Neural progenitor cell (in vitro differentiated cells): Measurements from ENCODE around the gene TADA2B.

Experiments used
- CTCF ChIP-seq: fragments of 200-600 bp; sonication (generic); IDR thresholded peaks from 2 replicates; pipeline ENCODE4 v1.5.1; 2017; ENCODE audit warnings: antibody characterized with exemption, mild to moderate bottlenecking
- EZH2 ChIP-seq: fragments of 200-600 bp; sonication (generic); IDR thresholded peaks from 2 replicates; pipeline ENCODE4 v1.6.1; 2017; ENCODE audit warnings: antibody characterized with exemption, mild to moderate bottlenecking, moderate library complexity
- EZH2phosphoT487 ChIP-seq: fragments of 200-600 bp; sonication (generic); IDR thresholded peaks from 2 replicates; pipeline ENCODE4 v1.6.1; 2017; ENCODE audit warnings: antibody characterized with exemption

- no peak for TF ChIP-seq CTCF
- TF ChIP-seq EZH2: no peak
- TF ChIP-seq EZH2phosphoT487: no peak
Measured at GRCh38 chr4:7095611-7096155, 52.5 kb downstream of the TADA2B start.
